Adrenal gland (tissue), 12 donors: ENCODE measurements around the gene GADD45G. TPM values are rescaled to one million over a fixed set of nuclear protein-coding genes. Genes with fewer than 3 reads are reported as not detected.

Experiments
- DNase-seq, 7 donors: peaks; one replicate each; pipeline ENCODE4 v3.0.0-alpha.2; 2019 to 2020
- H3K27ac ChIP-seq, 5 donors: fragments of 200-600 bp; sonication (generic) in 4 of 5; 1 replicate in 3 of 5; 2 replicates in 2 of 5; pipeline versions ENCODE4 v1.5.1 to v1.8.0; 2016 to 2020; ENCODE audit warnings: mild to moderate bottlenecking in 1 of 5
- H3K27me3 ChIP-seq: fragments of 200-600 bp; 2 replicates; pipeline ENCODE4 v1.8.0; 2021
- H3K36me3 ChIP-seq, 2 donors: fragments of 200-600 bp; replicated peaks in 1 of 2; 1 replicate in 1 of 2; 2 replicates in 1 of 2; pipeline versions ENCODE4 v1.5.1 to v1.8.0; 2018 to 2022
- H3K4me1 ChIP-seq, 2 donors: fragments of 200-600 bp; replicated peaks in 1 of 2; 1 replicate in 1 of 2; 2 replicates in 1 of 2; pipeline versions ENCODE4 v1.5.1 to v1.8.0; 2018 to 2021
- H3K4me3 ChIP-seq, 4 donors: fragments of 200-600 bp; sonication (generic) in 3 of 4; one replicate each; pipeline ENCODE4 v1.5.1; 2016 to 2018
- H3K9me3 ChIP-seq, 3 donors: fragments of 200-600 bp; sonication (generic) in 1 of 3; replicated peaks in 1 of 3; 1 replicate in 2 of 3; 2 replicates in 1 of 3; pipeline versions ENCODE4 v1.5.1 to v1.8.0; 2016 to 2021
- POLR2A ChIP-seq, 2 donors: fragments of 450-650 bp; IDR thresholded peaks; one replicate each; pipeline ENCODE4 v1.6.1; 2017; ENCODE audit warnings: antibody characterized with exemption in 2 of 2, mild to moderate bottlenecking in 2 of 2, moderate library complexity in 1 of 2
- WGBS, 4 donors: extraction: QIAGEN DNeasy Blood & Tissue Kit in 2 of 4; methylation state at CpG; one replicate each; pipeline versions ENCODE4 v1.1.5 to v1.1.7; 2013 to 2017; 5-methylcytosine and 5-hydroxymethylcytosine counted together
- intact Hi-C, 2 donors: fragments of 100-400 bp; cut with DNase I; formaldehyde crosslinking; loops; one replicate each; pipeline versions ENCODE4 v1.14.1 to v1.15.0; 2022 to 2023
- polyA plus RNA-seq, 3 donors: library from polyadenylated mRNA; stranded (reverse); fragments of 200-250 nt in 2 of 3; fragments of 350-450 nt in 1 of 3; fragmentation: Illumina TruSeq in 1 of 3; extraction: RNeasy Lipid Tissue Mini Kit (QIAGEN cat#74804) in 1 of 3; gene quantifications; one replicate each; pipeline ENCODE4 v1.2.3, GENCODE V29; 2013 to 2014
- total RNA-seq, 9 donors: library from RNA; depleted of rRNA in 4 of 9; stranded (reverse); fragments of >200 nt in 4 of 9; fragments of 120-200 nt in 1 of 9; fragmentation: NEBNext Ultra II Directional in 1 of 9; extraction: Animal tissue kit (Norgen Biotek cat#: 25700) in 1 of 9; gene quantifications; one replicate each; pipeline versions ENCODE4 v1.1.0 to v1.2.4, GENCODE V29; 2013 to 2023
- TF ChIP-seq, protein P1 (sequence below), 6 experiments: fragments of 450-650 bp in 4 of 6; fragments of 200-600 bp in 2 of 6; sonication (generic) in 1 of 6; IDR thresholded peaks; 1 replicate in 5 of 6; 2 replicates in 1 of 6; pipeline versions ENCODE4 v1.5.1 to v1.8.0; 2016 to 2021; ENCODE audit warnings: antibody characterized with exemption in 6 of 6, mild to moderate bottlenecking in 2 of 6, moderate library complexity in 1 of 6
- donor health status: healthy with polysubstance abuse.
- donor health status: Bipolar disorder and iron deficiency.
- donor health status: DM: yes; HTN: yes; CAD: no.
- donor health status: DM: no; HTN: no; CAD: no.
- donor health status: DM: no; HTN: no; CAD: no.
- donor health status: DM: yes; HTN: yes; CAD: no.

GADD45G gene
- total and polyA plus RNA-seq, 12 donors: 3.3 to 294 (median 93.3) TPM

DNA sequence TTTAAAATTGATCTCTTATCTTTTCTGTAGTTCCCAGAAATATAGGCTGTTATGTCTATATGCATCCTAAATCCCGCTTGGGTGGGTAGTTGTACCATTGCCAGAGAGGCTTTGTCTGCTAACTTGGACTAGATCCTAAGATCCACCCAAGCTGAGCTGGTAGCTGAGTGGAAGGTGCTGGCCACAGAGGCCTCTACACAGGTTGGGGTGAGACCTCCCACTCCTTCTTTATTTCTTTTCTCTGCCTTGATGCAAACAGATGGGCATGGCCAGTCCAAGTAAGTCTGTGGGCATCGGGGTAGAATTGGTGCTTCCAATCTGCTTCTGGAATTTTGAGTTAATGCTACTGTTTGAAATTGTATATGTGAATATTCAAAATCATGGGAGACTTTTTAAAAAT lies 14.4 kb upstream of the GADD45G start:
- H3K36me3 ChIP-seq: no peaks in the 10 kb centered on the region
- H3K27me3 ChIP-seq: no peaks in the 10 kb centered on the region
- DNase-seq: no peak
- no peaks in the 10 kb centered on the region for H3K9me3 ChIP-seq
- H3K27ac ChIP-seq: no peak overlapping the region
- WGBS, 4 donors: 91 to 100% (median 97%) methylated on average over 2 of the region's 2 CpGs
- no peak overlapping the region for H3K4me3 ChIP-seq
- intact Hi-C loops: no loop called here
- no peak for TF ChIP-seq POLR2A (IDR thresholded peaks at IDR 0.05)
- TF ChIP-seq, protein P1, sequence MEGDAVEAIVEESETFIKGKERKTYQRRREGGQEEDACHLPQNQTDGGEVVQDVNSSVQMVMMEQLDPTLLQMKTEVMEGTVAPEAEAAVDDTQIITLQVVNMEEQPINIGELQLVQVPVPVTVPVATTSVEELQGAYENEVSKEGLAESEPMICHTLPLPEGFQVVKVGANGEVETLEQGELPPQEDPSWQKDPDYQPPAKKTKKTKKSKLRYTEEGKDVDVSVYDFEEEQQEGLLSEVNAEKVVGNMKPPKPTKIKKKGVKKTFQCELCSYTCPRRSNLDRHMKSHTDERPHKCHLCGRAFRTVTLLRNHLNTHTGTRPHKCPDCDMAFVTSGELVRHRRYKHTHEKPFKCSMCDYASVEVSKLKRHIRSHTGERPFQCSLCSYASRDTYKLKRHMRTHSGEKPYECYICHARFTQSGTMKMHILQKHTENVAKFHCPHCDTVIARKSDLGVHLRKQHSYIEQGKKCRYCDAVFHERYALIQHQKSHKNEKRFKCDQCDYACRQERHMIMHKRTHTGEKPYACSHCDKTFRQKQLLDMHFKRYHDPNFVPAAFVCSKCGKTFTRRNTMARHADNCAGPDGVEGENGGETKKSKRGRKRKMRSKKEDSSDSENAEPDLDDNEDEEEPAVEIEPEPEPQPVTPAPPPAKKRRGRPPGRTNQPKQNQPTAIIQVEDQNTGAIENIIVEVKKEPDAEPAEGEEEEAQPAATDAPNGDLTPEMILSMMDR (IDR thresholded peaks at IDR 0.05): no peak
- peaks cover 4 to 9% of the 10 kb centered on the region in 2 donors for H3K4me1 ChIP-seq

DNA sequence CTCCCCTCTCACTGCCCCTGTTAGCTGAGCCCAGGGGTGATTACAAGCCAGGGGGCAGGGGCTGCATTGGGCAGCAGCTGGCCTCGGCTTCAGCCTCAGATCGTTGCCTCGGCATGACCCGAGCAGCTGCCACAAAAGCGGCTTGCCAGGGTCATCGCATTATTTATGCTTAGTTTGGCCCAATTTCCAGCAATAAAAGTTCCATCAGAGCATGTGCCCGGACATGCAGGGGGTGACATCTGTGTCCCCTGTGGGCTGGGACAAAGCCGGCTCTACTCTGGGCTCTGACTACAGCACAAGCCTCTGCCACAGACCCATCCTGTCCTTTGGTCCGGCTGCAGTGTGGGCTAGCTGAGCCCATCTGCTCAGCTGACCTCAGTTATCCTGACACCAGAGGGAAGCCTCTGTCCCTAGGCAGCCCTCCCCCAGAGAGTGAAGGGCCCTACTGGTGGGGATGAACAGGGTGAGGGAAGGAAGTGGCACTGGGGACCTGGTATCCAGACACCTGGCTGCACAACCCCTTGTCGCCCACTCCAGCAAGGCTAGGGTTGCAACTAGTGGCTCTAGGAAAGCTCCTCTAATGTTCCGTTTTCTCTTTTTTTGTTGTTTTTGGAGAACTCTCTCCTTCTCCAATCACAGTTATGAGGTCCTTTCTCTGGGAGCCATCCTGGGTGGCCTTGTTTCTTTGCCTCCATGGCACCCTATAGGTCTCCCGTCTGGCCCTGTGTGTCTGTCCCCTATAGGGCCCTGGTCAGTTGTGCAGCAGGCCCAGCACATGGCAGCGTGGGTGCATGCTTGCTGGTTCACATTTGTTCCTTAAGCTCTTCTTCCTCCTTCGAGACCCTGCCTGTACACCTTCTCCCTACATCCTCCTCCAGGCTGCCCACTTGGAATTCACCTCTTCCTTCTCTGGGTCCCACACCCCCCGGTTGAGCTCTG lies 13.3 kb upstream of the GADD45G start:
- H3K27me3 ChIP-seq: no peaks in the 10 kb centered on the region
- WGBS, 4 donors: 61 to 80% (median 64%) methylated on average over 7 to 15 of the region's 15 CpGs
- peaks cover 4 to 9% of the 10 kb centered on the region in 2 donors for H3K4me1 ChIP-seq
- no peak for TF ChIP-seq POLR2A (IDR thresholded peaks at IDR 0.05)
- TF ChIP-seq, protein P1 (IDR thresholded peaks at IDR 0.05): no peak
- no peaks in the 10 kb centered on the region for H3K36me3 ChIP-seq
- H3K27ac ChIP-seq: no peak overlapping the region
- no peak overlapping the region for H3K4me3 ChIP-seq
- H3K9me3 ChIP-seq: no peaks in the 10 kb centered on the region
- peak in 5 of 7 donors; percentile 37 to 76 (median 64) for DNase-seq
- intact Hi-C loops: no loop called here

DNA sequence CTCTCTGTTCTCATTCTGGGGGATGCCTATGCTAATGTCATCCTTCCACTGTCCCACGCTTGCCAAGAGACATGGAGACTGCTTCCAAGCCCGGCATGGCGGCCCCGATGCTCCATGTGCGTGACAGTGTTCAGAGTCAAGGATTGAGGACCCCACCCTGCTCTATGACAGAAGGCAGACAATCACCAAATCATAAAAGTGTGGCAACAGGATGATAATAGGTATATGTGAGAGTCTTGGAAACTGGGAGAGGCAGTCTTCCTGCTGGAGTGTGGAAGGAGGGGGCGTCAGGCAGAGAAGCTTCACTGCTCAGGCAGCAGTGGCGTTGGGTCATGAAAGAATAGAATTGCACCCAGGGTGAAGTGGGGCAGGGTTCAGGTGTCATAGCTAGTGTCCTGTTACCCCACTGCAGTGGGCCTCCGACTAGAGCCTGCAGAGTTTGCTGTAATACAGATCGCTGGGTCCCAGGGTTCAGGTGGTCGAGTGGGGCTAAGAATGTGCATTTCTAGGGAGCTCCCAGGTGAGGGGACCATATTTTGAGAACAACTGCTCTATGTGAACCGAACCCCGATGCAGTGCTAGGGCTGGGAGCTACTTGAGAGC lies 12.5 kb upstream of the GADD45G start:
- H3K27ac ChIP-seq: no peak overlapping the region
- WGBS, 4 donors: 94 to 98% (median 95%) methylated on average over 12 of the region's 12 CpGs
- intact Hi-C loops: no loop called here
- H3K4me1 ChIP-seq: peaks cover 4 to 9% of the 10 kb centered on the region in 2 donors
- no peaks in the 10 kb centered on the region for H3K27me3 ChIP-seq
- H3K36me3 ChIP-seq: no peaks in the 10 kb centered on the region
- H3K4me3 ChIP-seq: no peak overlapping the region
- no peak for DNase-seq
- no peaks in the 10 kb centered on the region for H3K9me3 ChIP-seq
- TF ChIP-seq POLR2A (IDR thresholded peaks at IDR 0.05): no peak
- TF ChIP-seq, protein P1 (IDR thresholded peaks at IDR 0.05): no peak

- DNase-seq: peak in 1 of 7 donors; percentile 46
- intact Hi-C loops: no loop called here
- Histone ChIP-seq H3K27ac (no peak overlapping the region), H3K4me1 (peaks cover 4 to 9% of the 10 kb centered on the region in 2 donors), H3K36me3 (no peaks in the 10 kb centered on the region), H3K27me3 (no peaks in the 10 kb centered on the region), H3K4me3 (no peak overlapping the region), H3K9me3 (no peaks in the 10 kb centered on the region)
- 72 to 85% (median 77%) methylated on average over 9 to 13 of the region's 13 CpGs for WGBS, 4 donors
- TF ChIP-seq, protein P1 (IDR thresholded peaks at IDR 0.05): no peak
- no peak for TF ChIP-seq POLR2A (IDR thresholded peaks at IDR 0.05)
Measured at GRCh38 chr9:89592963-89593726, 11.7 kb upstream of the GADD45G start.
